HG03175 (cell line): ENCODE data around the gene GOLGA6L26.
"Not testable (repeated sequence)": the region's sequence is repeated elsewhere in the genome, so short reads cannot be mapped to it uniquely, and the experiment has no call there.

Experiments used
- ATAC-seq: cut with Tn5 transposase; IDR thresholded peaks from one replicate; pipeline ENCODE4 v1.9.1; 2021; ENCODE audit warnings: mild to moderate bottlenecking, moderate library complexity; ENCODE audit not compliant: unreplicated experiment

The GOLGA6L26 gene, protein sequence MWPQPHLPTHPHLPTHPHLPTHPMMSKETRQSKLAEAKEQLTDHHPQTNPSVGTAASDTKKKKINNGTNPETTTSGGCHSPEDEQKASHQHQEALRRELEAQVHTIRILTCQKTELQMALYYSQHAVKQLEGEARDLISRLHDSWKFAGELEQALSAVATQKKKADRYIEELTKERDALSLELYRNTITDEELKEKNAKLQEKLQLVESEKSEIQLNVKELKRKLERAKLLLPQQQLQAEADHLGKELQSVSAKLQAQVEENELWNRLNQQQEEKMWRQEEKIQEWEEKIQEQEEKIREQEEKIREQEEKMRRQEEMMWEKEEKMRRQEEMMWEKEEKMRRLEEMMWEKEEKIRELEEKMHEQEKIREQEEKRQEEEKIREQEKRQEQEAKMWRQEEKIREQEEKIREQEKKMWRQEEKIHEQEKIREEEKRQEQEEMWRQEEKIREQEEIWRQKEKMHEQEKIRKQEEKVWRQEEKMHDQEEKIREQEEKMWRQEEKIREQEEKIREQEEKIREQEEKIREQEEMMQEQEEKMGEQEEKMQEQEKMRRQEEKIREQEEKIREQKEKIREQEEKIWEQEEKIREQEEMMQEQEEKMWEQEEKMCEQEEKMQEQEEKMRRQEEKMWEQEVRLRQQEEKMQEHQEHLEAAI

DNA sequence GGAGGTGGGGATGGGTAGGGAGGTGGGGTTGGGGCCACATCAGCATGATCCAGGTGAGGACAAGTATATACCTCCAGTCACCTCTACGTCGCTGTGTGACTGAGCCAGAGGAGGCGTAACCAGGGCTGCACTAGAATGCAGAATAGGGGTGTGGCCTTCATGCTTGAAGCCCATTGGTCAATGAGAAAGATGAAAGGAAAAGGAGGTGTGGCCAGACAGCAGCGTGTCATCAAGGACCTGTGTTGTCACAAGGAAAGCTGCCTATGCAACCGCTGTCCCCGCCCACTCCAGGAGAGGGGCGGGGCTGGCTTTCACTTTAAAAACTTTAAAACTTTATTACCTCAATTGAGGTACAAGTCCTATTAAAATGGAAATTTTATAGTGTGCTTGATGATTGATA is at the start of gene GOLGA6L26:
Gene GOLGA6L26 (minus strand): TSS at position 101 of the 400 bp plus-strand sequence. CDS start 61 bp downstream, at position 40.
- not testable (repeated sequence) for ATAC-seq

DNA sequence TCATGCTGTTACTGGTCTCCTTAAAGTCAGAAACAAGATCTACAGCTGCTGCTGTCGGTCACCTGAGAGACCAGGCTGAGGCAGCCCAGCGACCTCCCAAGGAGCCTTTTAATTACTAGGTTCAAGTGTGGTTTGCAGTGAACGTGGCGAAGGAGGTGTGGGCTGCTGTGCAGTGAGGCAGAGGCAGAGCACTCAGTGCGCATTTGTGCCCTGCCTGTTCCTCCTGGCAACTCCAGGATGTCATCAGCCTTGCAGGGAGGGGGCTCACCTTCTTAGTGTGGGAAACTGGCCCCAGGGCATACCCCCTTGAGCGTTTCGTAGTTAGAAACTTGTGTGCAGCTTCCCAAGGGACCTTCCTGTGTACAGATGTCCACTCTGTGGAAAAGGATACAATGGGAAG is 47.2 kb upstream of the GOLGA6L26 start:
- not testable (repeated sequence) for ATAC-seq

DNA sequence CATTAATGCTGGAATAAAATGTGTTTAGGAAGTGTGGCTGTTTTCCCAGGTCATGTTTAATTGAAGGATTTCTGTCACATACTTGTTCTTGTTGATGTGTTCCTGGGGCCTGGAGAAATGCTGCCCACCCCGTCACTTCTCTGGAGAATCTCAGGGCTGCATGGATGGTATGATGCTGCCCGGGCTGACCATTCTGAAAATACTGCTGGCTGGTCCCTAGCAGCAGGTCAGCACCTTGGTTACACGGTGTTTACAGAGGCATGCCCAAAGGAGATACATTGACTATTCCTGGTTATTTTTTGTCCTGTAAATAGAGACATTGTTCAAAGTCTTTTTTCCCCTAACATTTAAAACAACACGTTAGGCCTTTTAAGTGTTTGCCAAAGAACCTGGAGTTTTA is 46.7 kb upstream of the GOLGA6L26 start:
- not testable (repeated sequence) for ATAC-seq

DNA sequence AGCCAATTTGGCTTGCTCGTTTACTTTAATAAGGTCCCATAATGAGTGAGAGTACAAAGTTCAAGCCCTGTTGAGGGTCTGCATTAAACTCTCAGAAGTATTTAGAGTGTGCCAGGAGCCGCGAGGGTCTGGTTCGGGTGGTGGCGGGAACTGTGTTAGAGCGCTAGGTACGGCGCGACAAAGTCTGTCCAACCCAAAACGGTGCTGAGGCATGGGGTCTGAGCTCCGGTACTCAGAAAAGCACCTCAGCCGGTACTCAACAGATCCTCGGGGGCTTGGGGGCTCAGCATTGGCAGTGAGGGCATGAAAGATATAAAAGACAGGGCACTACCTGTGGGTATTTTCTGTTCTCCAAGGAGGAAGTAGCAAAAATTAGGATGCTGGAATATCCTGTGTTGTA is 45.0 kb upstream of the GOLGA6L26 start:
- ATAC-seq = not testable (repeated sequence)

DNA sequence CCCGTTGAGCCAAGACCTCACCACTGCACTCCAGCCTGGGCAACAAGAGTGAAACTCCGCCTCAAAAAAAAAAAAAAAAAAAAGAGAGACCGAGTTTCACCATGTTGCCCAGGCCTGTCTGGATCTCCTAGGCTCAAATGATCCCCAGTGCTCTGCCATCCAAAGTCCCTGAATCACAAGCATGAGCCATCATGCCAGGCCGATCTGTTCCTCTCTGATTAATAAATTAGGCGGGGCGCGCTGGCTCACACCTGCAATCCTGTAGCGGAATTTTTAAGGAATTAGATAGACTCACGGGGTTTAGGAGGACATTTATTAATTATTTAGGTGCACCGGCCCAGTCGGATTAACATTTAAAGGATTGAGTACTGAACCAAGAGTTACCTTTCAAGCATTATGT is 40.2 kb upstream of the GOLGA6L26 start:
- not testable (repeated sequence) for ATAC-seq

DNA sequence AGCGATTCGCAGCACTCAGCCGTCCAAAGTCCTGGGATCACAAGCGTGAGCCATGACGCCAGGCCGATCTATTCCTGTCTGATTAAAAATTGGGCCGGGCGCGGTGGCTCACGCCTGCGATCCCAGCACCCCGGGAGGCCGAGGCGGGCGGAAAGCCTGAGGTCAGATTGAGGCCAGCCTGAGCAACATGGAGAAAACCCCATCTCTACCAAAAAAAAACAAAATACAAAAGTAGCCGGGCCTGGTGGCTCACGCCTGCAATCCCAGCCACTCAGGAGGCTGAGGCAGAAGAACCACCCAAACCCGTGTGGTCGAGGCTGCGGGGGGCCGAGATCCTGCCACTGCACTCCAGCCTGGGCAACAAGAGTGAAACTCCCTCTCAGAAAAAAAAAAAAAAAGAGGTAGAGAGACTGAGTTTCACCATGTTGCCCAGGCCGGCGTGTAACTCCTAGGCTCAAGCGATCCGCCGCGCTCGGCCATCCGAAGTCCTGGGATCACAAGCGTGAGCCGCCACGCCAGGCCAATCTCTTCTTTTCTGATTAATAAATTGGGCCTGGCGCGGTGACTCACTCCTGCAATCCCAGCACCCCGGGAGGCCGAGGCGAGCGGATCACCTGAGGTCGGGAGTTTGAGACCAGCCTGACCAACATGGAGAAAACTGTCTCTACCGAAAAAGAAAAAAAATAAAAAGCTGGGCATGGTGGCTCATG is 39.0 kb upstream of the GOLGA6L26 start:
- ATAC-seq = not testable (repeated sequence)

DNA sequence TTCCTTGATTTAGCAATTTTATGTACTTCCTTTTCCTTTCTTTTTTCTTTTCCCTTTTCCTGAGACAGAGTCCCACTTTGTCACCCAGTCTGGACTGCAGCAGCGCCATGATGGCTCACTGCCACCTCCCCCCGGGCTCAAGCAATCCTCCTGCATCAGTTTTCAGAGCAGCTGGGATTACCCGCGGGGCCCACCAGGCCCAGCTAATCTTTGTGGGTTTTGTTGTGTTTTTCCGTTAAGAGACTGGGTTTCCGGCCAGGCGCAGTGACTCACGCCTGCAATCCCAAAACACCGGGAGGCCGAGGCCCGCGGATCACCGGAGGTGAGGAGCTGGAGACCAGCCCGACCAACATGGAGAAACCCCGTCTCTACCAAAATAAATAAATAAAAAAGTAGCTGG is 38.3 kb upstream of the GOLGA6L26 start:
- no peak for ATAC-seq

DNA sequence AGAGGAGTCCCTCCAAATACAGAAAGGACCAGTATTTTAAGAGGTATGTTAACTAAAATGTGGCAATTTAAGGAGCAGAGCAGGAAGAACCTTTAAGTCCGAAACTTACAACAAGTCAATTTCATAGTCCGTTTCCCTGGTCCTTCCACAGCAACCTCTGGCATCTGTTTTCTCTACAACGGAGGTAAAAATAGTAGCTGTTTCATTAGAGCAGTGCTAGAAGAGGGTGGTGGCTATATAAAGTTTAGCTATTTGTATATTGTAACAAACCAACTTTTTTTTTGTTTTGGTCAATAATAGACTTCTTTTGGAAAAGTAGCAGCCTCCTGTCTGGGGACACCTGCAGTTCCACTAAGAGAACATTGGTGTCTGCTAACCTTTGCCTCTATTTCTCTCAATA is 37.9 kb upstream of the GOLGA6L26 start:
- not testable (repeated sequence) for ATAC-seq

DNA sequence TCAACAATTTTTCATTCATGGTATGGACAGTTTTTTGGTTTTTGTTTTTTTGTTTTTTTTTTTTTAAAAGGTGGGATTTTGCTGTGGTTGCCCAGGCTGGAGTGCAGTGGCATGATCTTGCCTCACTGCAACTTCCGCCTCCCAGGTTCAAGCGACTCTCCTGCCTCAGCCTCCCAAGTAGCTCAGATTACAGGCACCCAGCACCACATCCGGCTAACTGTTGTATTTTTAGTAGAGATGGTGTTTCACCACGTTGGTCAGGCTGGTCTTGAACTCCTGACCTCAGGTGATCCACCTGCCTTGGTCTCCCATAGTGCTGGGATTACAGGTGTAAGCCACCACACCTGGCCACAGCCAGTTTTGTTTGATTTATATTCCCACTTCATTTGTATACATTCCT is 37.1 kb upstream of the GOLGA6L26 start:
- not testable (repeated sequence) for ATAC-seq

DNA sequence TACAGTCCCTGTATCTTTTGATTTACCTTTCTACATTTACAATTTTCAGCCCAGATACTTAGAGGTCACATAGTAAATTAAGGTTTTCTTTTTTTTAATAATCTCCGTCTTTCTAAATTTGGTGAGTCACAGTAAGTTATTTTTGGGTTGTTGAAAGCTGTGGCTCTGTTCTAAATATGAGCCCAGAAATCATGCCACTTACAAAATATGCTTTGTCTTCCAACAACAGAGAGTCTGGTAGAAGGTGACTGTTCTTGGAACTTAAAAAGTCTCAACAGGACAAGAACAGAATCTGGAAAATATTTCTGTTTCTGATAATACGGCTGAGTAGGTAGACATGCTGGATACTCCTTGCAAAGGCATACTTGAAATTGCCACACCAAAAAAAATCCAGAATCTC is 36.6 kb upstream of the GOLGA6L26 start:
- no peak for ATAC-seq

DNA sequence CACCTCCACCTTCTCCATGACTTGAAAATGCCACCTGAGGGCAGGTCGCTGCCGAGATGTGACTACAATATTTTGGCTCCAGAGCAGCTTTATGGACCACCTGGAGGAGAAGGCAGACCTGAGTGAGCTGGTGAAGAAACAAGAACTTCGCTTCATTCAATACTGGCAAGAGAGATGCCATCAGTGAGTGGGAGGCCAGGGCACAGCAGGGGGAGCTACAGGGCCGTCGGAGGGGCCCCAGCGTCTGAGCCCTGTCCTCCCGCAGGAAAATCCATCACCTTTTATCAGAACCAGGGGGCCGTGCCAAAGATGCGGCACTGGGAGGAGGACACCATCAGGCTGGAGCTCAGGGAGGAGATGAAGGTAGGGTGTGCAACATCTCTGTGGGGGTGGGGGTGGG is 30.3 kb upstream of the GOLGA6L26 start:
- ATAC-seq = not testable (repeated sequence)

DNA sequence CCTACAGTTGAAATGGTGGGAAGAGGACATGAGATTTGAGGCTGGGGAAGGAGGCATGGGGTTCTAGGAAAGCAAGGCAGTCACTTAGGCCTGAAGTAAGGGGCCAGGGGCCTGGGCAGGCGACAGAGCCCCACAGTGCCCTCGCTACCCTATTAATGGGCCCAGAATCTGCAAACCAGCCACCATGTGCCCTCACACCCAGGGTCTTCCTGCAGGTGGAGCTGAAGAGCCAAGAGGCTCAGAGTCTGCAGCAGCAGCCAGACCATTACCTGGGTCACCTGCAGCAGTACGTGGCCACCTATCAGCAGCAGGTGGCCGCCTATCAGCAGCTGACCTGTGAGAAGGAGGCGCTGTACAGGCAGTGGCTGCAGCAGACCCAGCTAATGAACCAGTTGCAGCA is 28.6 kb upstream of the GOLGA6L26 start:
- not testable (repeated sequence) for ATAC-seq

DNA sequence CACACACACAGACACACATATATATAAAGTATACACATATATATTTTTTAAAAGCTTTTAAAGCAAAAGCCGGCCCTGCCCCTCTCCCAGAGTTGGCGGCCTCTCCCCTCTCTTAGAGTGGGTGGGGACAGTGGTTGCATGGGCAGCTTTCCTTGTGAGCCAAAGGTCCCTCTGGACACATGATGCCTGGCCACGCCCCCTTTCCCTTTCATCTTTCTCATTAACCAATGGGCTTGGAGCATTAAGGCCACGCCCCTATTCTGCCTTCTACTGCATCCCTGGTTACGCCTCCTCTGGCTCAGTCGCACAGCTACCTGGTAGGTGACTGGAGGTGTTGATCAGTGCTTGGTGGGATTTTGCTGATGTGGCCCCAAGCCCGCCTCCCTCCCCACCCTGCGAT is 20.5 kb upstream of the GOLGA6L26 start, which contains the start of gene GOLGA8S:
Gene GOLGA8S (plus strand): TSS at position 301 of the 400 bp plus-strand sequence. CDS start 62 bp downstream, at position 363.
- not testable (repeated sequence) for ATAC-seq

DNA sequence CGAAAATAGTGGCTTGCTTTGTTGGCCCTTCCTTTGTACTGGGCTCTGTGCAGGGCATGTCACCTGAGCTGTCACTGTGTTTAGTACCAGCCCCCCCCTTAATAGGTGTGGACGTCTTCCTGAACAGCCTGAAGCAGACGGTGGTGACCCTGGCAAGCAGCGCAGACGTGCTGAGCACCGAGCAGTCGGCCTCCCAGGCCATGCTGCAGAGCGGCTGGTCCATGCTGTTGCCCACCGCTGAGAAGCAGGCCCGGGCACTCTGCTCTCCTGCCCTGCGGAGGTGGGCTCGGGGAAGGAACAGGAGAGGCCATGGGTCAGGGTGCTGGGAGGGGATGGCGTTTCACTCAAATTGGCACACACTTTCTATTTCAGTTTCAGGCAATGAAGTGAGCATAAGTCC is 22.8 kb downstream of the GOLGA6L26 start:
- not testable (repeated sequence) for ATAC-seq

DNA sequence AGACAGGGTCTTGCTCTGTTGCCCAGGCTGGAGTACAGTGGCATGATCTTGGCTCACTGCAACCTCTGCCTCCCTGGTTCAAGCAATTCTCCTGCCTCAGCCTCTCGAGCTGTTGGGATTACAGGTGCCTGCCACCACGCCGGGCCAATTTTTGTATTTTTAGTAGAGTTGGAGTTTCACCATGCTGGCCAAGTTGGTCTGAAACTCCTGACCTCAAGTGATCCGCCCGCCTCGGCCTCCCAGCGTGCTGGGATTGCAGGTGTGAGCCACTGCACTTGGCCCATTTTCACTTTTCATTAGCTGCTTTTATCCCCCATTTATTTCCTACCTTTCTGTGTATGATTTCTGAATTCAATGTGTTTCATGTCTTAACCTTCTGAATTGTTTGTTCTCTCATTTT is 28.1 kb downstream of the GOLGA6L26 start:
- not testable (repeated sequence) for ATAC-seq

DNA sequence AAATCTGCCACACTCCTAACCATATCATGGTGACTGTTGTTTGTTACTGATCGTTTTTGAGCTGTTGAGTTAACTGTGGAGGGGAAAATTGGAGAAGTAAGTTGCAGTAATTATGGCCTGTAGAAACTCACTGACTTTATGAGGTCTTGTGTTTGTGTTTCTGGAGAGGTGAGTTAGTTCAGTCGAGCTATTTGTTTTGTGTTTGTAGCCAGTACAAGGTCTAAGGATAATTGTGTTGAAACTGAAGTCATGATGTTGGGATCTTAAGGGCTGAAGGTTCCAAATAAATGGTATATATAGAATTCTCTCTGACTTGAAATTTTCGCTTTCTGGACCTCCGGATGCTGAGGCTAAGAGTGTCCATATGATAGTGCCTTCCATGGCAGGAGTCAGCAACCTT is 29.2 kb downstream of the GOLGA6L26 start:
- ATAC-seq = not testable (repeated sequence)

DNA sequence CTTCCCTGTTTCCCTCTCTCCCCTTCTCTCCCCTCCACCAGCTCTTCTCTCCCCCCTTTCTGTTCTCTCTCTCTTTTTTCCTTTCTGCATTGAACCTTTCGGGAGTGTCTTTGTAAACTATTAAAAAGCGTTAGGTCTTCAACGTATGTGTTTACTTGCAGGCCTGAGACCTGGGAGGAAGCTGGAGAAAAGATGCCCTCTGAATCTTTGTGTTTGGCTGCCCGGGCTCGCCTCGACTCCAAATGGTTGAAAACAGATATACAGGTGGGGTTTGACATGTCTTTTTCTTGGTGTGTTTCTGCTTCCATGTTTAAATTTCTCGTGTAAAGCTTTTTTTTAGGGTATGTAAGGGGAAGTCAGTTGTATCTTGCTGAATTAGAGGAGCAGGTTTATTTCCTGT is 29.7 kb downstream of the GOLGA6L26 start:
- ATAC-seq = not testable (repeated sequence)

DNA sequence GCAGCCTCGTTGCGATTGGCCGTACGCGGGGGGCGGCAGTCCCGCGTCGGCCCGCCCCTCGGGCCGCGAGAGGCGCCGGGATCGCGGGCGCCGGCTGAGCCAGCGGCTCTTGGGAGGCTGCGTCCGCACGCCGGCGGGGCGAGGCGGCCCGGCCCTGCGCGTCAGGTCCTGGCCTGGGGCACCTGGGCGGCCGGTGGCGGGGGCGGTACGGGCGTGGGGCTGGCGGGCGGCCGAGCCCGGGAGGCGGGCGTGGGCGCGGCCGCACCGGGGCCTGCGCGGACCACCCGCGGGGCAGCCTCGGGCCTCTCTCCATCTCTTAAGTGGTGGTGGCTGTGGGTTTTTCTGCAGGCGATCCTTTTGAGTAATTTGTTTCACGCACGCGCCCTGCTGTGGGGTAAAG is 30.3 kb downstream of the GOLGA6L26 start:
- ATAC-seq = peak; percentile 41

DNA sequence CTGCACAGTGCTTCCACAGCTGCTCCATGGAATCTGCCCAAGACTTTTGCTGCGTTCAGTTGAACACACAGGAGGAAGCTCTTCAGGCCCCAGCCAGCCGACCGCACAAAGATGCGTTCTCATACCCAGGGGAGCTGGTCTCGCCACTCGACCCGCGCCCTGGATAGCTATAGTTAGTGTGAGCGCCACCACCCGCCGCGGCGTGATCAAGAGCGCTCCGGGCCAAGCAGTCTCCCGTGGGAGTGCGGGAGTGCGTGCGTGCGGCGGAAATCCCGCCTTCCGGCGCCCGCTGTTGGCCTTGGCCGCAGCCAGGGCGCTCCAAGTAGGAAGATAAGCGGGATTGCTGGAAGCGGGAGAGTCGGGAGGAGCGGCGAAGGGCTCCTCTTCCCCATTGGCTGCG is 30.8 kb downstream of the GOLGA6L26 start:
- peak; percentile 83 for ATAC-seq
